Hepatocyte (in vitro differentiated cells): ENCODE measurements around the gene NPY.

Source experiments
- CTCF ChIP-seq: fragments of 200-600 bp; sonication (generic); IDR thresholded peaks from 2 replicates; pipeline ENCODE4 v1.5.1; 2016; ENCODE audit warnings: antibody characterized with exemption, mild to moderate bottlenecking; ENCODE audit not compliant: poor library complexity
- EZH2 ChIP-seq: fragments of 200-600 bp; sonication (generic); IDR thresholded peaks from 2 replicates; pipeline ENCODE4 v1.6.1; 2016; ENCODE audit warnings: antibody characterized with exemption, mild to moderate bottlenecking, borderline replicate concordance

DNA sequence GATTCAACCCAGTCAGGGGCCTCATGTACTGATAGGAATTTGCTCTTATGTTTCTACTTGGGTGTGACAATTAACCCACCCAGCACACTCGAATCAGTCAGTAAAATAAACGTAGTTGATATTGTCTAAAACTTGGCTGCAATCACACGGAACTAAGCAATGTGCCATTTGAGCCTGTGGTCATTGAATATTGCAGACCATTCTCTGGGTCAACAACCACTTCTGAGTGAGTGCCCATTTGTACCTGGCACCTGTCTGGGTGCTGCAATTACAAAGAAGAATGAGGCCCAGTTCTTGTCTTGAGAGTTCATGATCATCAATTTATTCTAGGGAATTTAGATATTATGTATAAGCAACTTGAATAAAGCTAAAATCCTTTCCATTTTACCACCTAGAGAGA is 29.8 kb downstream of the NPY start:
- TF ChIP-seq EZH2 = no peak
- no peak for TF ChIP-seq CTCF
